ENCODE data around the gene AKR1D1.

- TF ChIP-seq POLR2A (IDR thresholded peaks at IDR 0.05) (no peak), CTCF (IDR thresholded peaks at IDR 0.05) (no peak)
Measured at GRCh38 chr7:138095972-138096935, 20.0 kb downstream of the AKR1D1 start.

Data from thyroid gland (tissue), 4 donors.